ENCODE results near the gene SPTBN5.

The SPTBN5 gene

GRCh38 chr15:41923401-41923997 is 29.6 kb upstream of the SPTBN5 start:
- no peak overlapping the region for H3K9ac ChIP-seq (ENCODE audit: low read length)
- no peaks in the 10 kb centered on the region for H3K79me2 ChIP-seq (ENCODE audit: insufficient read depth, low read length)
- no peak overlapping the region for H2AFZ ChIP-seq (ENCODE audit: low read length)
- peaks cover 41% of the 10 kb centered on the region for H3K4me1 ChIP-seq (ENCODE audit: insufficient read depth, low read length, severe bottlenecking)
- no peak for TF ChIP-seq CTCF (IDR thresholded peaks at IDR 0.05; ENCODE audit: low read length)
- TF ChIP-seq EZH2 (IDR thresholded peaks at IDR 0.05; ENCODE audit: borderline replicate concordance, low read length): no peak
- no peaks in the 10 kb centered on the region for H3K9me2 ChIP-seq (ENCODE audit: low read depth, low read length)
- H3K27ac ChIP-seq (ENCODE audit: low read depth, low read length, poor library complexity, severe bottlenecking): no peak overlapping the region
- no peaks in the 10 kb centered on the region for H3K9me3 ChIP-seq (ENCODE audit: low read length)
- no peaks in the 10 kb centered on the region; the same call in 1 of the 2 replicates for H3K36me3 ChIP-seq (ENCODE audit: insufficient read depth, low read length)
- H3K27me3 ChIP-seq (ENCODE audit: insufficient read depth, low read length): no peaks in the 10 kb centered on the region
- no peak overlapping the region for H3K4me2 ChIP-seq (ENCODE audit: low read length)
- no peaks in the 10 kb centered on the region for H3F3A ChIP-seq (ENCODE audit: insufficient read depth, low read length)
- H3K4me3 ChIP-seq (ENCODE audit: low read depth, low read length, poor library complexity, severe bottlenecking): no peak overlapping the region
- no peaks in the 10 kb centered on the region for H4K20me1 ChIP-seq (ENCODE audit: insufficient read depth, low read length)

GRCh38 chr15:41922353-41922752 is 28.5 kb upstream of the SPTBN5 start:
- H3K9me2 ChIP-seq (ENCODE audit: low read depth, low read length): no peaks in the 10 kb centered on the region
- no peaks in the 10 kb centered on the region for H3F3A ChIP-seq (ENCODE audit: insufficient read depth, low read length)
- H3K9ac ChIP-seq (ENCODE audit: low read length): no peak overlapping the region
- no peak overlapping the region for H3K4me2 ChIP-seq (ENCODE audit: low read length)
- H3K4me3 ChIP-seq (ENCODE audit: low read depth, low read length, poor library complexity, severe bottlenecking): no peak overlapping the region
- H3K27me3 ChIP-seq (ENCODE audit: insufficient read depth, low read length): no peaks in the 10 kb centered on the region
- H3K27ac ChIP-seq (ENCODE audit: low read depth, low read length, poor library complexity, severe bottlenecking): no peak overlapping the region
- H3K36me3 ChIP-seq (ENCODE audit: insufficient read depth, low read length): no peaks in the 10 kb centered on the region; the same call in 1 of the 2 replicates
- no peaks in the 10 kb centered on the region for H3K9me3 ChIP-seq (ENCODE audit: low read length)
- H3K79me2 ChIP-seq (ENCODE audit: insufficient read depth, low read length): no peaks in the 10 kb centered on the region
- TF ChIP-seq EZH2 (IDR thresholded peaks at IDR 0.05; ENCODE audit: borderline replicate concordance, low read length) (no peak), CTCF (IDR thresholded peaks at IDR 0.05; ENCODE audit: low read length) (no peak)
- H2AFZ ChIP-seq (ENCODE audit: low read length): no peak overlapping the region
- H4K20me1 ChIP-seq (ENCODE audit: insufficient read depth, low read length): no peaks in the 10 kb centered on the region
- peaks cover 30% of the 10 kb centered on the region for H3K4me1 ChIP-seq (ENCODE audit: insufficient read depth, low read length, severe bottlenecking)

DNA sequence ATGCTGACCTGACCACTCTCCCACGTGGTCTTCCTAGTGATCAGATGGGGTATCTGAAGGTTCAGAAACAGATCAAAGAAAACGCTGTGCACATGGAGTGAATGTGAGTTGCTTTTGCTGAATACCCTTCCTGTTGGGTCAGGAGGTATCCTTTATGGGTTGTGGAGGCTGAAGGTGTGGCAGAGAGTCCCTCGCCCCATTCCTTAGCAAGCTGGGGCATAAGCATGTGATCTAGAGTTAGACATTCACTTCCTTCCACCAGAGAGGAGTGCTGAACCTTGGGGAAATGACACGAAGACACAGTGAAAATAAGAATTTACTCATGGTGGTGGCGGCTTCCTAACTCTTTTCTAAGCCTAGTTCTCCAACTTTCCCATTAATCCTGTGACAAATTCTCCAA is 27.8 kb upstream of the SPTBN5 start:
- Histone ChIP-seq H3K9me2 (ENCODE audit: low read depth, low read length) (no peaks in the 10 kb centered on the region), H3F3A (ENCODE audit: insufficient read depth, low read length) (no peaks in the 10 kb centered on the region), H3K4me3 (ENCODE audit: low read depth, low read length, poor library complexity, severe bottlenecking) (no peak overlapping the region), H3K4me1 (ENCODE audit: insufficient read depth, low read length, severe bottlenecking) (peaks cover 25% of the 10 kb centered on the region), H3K79me2 (ENCODE audit: insufficient read depth, low read length) (no peaks in the 10 kb centered on the region), H2AFZ (ENCODE audit: low read length) (no peak overlapping the region), H3K9ac (ENCODE audit: low read length) (no peak overlapping the region), H3K4me2 (ENCODE audit: low read length) (no peak overlapping the region), H4K20me1 (ENCODE audit: insufficient read depth, low read length) (no peaks in the 10 kb centered on the region), H3K27me3 (ENCODE audit: insufficient read depth, low read length) (no peaks in the 10 kb centered on the region), H3K27ac (ENCODE audit: low read depth, low read length, poor library complexity, severe bottlenecking) (no peak overlapping the region), H3K36me3 (ENCODE audit: insufficient read depth, low read length) (no peaks in the 10 kb centered on the region; the same call in 1 of the 2 replicates), H3K9me3 (ENCODE audit: low read length) (no peaks in the 10 kb centered on the region)
- TF ChIP-seq CTCF (IDR thresholded peaks at IDR 0.05; ENCODE audit: low read length) (no peak), EZH2 (IDR thresholded peaks at IDR 0.05; ENCODE audit: borderline replicate concordance, low read length) (no peak)
